ENCODE measurements around the gene NFILZ.

GRCh38 chr19:8595651-8596050 is 34.8 kb upstream of the NFILZ start:
- TF ChIP-seq POLR2A (IDR thresholded peaks at IDR 0.05; ENCODE audit: extremely low read depth, insufficient read length) (no peak), CTCF (IDR thresholded peaks at IDR 0.05; ENCODE audit: low read depth, low read length) (no peak)
